H9 (cell line): ENCODE measurements around the gene TPPP. TPM values are rescaled to one million over a fixed set of nuclear protein-coding genes. Genes with fewer than 3 reads are reported as not detected.

Experiments used
- DNase-seq: peaks from one replicate; pipeline ENCODE4 v3.0.0-alpha.2; 2017
- H2AFZ ChIP-seq: one replicate; pipeline ENCODE4 v1.6.1; 2013; ENCODE audit warnings: mild to moderate bottlenecking, low read length, control low read depth, moderate library complexity
- H2AK5ac ChIP-seq: 2 replicates; pipeline ENCODE4 v1.6.1; 2013; ENCODE audit warnings: low read length, control low read depth, mixed read lengths; ENCODE audit not compliant: insufficient read length
- H2BK120ac ChIP-seq: one replicate; pipeline ENCODE4 v1.6.1; 2013; ENCODE audit warnings: low read depth, mild to moderate bottlenecking, low read length, control low read depth, inconsistent platforms; ENCODE audit not compliant: poor library complexity, severe bottlenecking
- H2BK12ac ChIP-seq: 2 replicates; pipeline ENCODE4 v1.6.1; 2013; ENCODE audit warnings: low read length, control low read depth, mixed read lengths, low read depth; ENCODE audit not compliant: insufficient read length
- H2BK15ac ChIP-seq: 2 replicates; pipeline ENCODE4 v1.6.1; 2013; ENCODE audit warnings: low read depth, low read length, control low read depth
- H2BK20ac ChIP-seq: one replicate; pipeline ENCODE4 v1.6.1; 2013; ENCODE audit warnings: low read depth, mild to moderate bottlenecking, low read length, control low read depth, inconsistent platforms; ENCODE audit not compliant: poor library complexity, severe bottlenecking
- H2BK5ac ChIP-seq: 2 replicates; pipeline ENCODE4 v1.6.1; 2013; ENCODE audit warnings: low read length, control low read depth, mixed read lengths; ENCODE audit not compliant: insufficient read length
- H3K14ac ChIP-seq: 2 replicates; pipeline ENCODE4 v1.6.1; 2013; ENCODE audit warnings: low read length, control low read depth; ENCODE audit not compliant: insufficient read depth
- H3K18ac ChIP-seq: 2 replicates; pipeline ENCODE4 v1.6.1; 2013; ENCODE audit warnings: low read depth, mild to moderate bottlenecking, mixed read lengths, low read length, control low read depth; ENCODE audit not compliant: insufficient read length
- H3K23ac ChIP-seq: 2 replicates; pipeline ENCODE4 v1.6.1; 2013; ENCODE audit warnings: low read length, control low read depth, mixed read lengths, low read depth; ENCODE audit not compliant: insufficient read length
- H3K23me2 ChIP-seq: 2 replicates; pipeline ENCODE4 v1.6.1; 2013; ENCODE audit warnings: low read depth, mild to moderate bottlenecking, mixed read lengths, low read length, control low read depth; ENCODE audit not compliant: insufficient read length, poor library complexity, severe bottlenecking
- H3K27ac ChIP-seq: 2 replicates; pipeline ENCODE4 v1.5.1; 2013; ENCODE audit warnings: low read length, control low read depth, mixed read lengths, low read depth; ENCODE audit not compliant: insufficient read length
- H3K27me3 ChIP-seq: 2 replicates; pipeline ENCODE4 v1.6.1; 2013; ENCODE audit warnings: low read length, control low read depth, inconsistent platforms; ENCODE audit not compliant: insufficient read depth
- H3K4ac ChIP-seq: 2 replicates; pipeline ENCODE4 v1.6.1; 2013; ENCODE audit warnings: low read depth, mild to moderate bottlenecking, control low read depth, inconsistent platforms, low read length, moderate library complexity
- H3K4me1 ChIP-seq: 2 replicates; pipeline ENCODE4 v1.6.1; 2013; ENCODE audit warnings: low read length, control low read depth, inconsistent platforms; ENCODE audit not compliant: insufficient read depth
- H3K4me2 ChIP-seq: 2 replicates; pipeline ENCODE4 v1.6.1; 2013; ENCODE audit warnings: low read length, control low read depth, mixed read lengths; ENCODE audit not compliant: insufficient read length, insufficient read depth
- H3K56ac ChIP-seq: 2 replicates; pipeline ENCODE4 v1.6.1; 2013; ENCODE audit warnings: low read depth, mild to moderate bottlenecking, mixed read lengths, low read length, control low read depth; ENCODE audit not compliant: insufficient read length
- H3K79me1 ChIP-seq: 2 replicates; pipeline ENCODE4 v1.6.1; 2013; ENCODE audit warnings: low read depth, mild to moderate bottlenecking, moderate library complexity, low read length, control low read depth, inconsistent platforms; ENCODE audit not compliant: insufficient read depth, poor library complexity, severe bottlenecking
- H3K79me2 ChIP-seq: 2 replicates; pipeline ENCODE4 v1.6.1; 2013; ENCODE audit warnings: low read length, control low read depth, inconsistent platforms; ENCODE audit not compliant: insufficient read depth
- H3K9ac ChIP-seq: 2 replicates; pipeline ENCODE4 v1.6.1; 2013; ENCODE audit warnings: low read length, control low read depth, mixed read lengths; ENCODE audit not compliant: insufficient read length; ENCODE audit errors: extremely low read depth
- H3K9me3 ChIP-seq: one replicate; pipeline ENCODE4 v1.6.1; 2013; ENCODE audit warnings: low read depth, low read length, inconsistent platforms; ENCODE audit not compliant: control insufficient read depth
- H3T11ph ChIP-seq: one replicate; pipeline ENCODE4 v1.6.1; 2013; ENCODE audit warnings: mild to moderate bottlenecking, low read length, control low read depth, inconsistent platforms
- H4K20me1 ChIP-seq: one replicate; pipeline ENCODE4 v1.6.1; 2013; ENCODE audit not compliant: control insufficient read depth, insufficient read length, insufficient read depth
- H4K5ac ChIP-seq: 2 replicates; pipeline ENCODE4 v1.6.1; 2013; ENCODE audit warnings: low read depth, mild to moderate bottlenecking, mixed read lengths, low read length, control low read depth; ENCODE audit not compliant: insufficient read length
- H4K8ac ChIP-seq: replicated peaks from 2 replicates; pipeline ENCODE4 v1.6.1; 2013; ENCODE audit warnings: low read length, control low read depth, mixed read lengths, low read depth; ENCODE audit not compliant: insufficient read length
- H4K91ac ChIP-seq: 2 replicates; pipeline ENCODE4 v1.6.1; 2013; ENCODE audit warnings: low read depth, mild to moderate bottlenecking, moderate library complexity, mixed read lengths, low read length, control low read depth; ENCODE audit not compliant: insufficient read length
- H3K27ac Mint-ChIP-seq, 3 experiments: 2 replicates in 2 of 3; 3 replicates in 1 of 3; pipeline ENCODE4 v1.8.0; 2020 to 2021; ENCODE audit warnings: mixed read lengths in 3 of 3, mild to moderate bottlenecking in 1 of 3, moderate library complexity in 1 of 3
- H3K27me3 Mint-ChIP-seq: 2 replicates; pipeline ENCODE4 v1.8.0; 2021; ENCODE audit warnings: low read depth, mild to moderate bottlenecking, moderate library complexity, mixed read lengths
- H3K36me3 Mint-ChIP-seq, 3 experiments: 2 replicates in 2 of 3; 3 replicates in 1 of 3; pipeline ENCODE4 v1.8.0; 2020 to 2021; ENCODE audit warnings: low read depth in 3 of 3, mixed read lengths in 3 of 3; ENCODE audit not compliant: insufficient read depth in 1 of 3
- H3K4me1 Mint-ChIP-seq, 2 experiments: 2 replicates each; pipeline ENCODE4 v1.8.0; 2020; ENCODE audit warnings: mixed read lengths in 2 of 2
- H3K4me3 Mint-ChIP-seq, 2 experiments: 2 replicates in 1 of 2; 3 replicates in 1 of 2; pipeline ENCODE4 v1.8.0; 2020 to 2021; ENCODE audit warnings: mild to moderate bottlenecking in 2 of 2, mixed read lengths in 2 of 2, moderate library complexity in 1 of 2
- H3K9me3 Mint-ChIP-seq, 2 experiments: 2 replicates in 1 of 2; 3 replicates in 1 of 2; pipeline ENCODE4 v1.8.0; 2020; ENCODE audit warnings: mild to moderate bottlenecking in 2 of 2, mixed read lengths in 2 of 2, moderate library complexity in 1 of 2
- WGBS: extraction: QIAGEN DNeasy Blood & Tissue Kit; methylation state at CpG from one replicate; pipeline ENCODE4 v1.1.7; 2013; ENCODE audit warnings: missing lambda C conversion rate, low lambda C conversion rate, mixed read lengths; ENCODE audit not compliant: insufficient read length; ENCODE audit errors: extremely low coverage; 5-methylcytosine and 5-hydroxymethylcytosine counted together
- total RNA-seq: library from RNA; stranded (reverse); gene quantifications from 2 replicates; pipeline ENCODE4 v1.2.1, GENCODE V29; 2021
- TF ChIP-seq, protein P1 (sequence below): fragments of 200-600 bp; sonication (generic); conservative IDR thresholded peaks from 3 replicates; pipeline ENCODE4 v1.8.0; 2021; ENCODE audit warnings: antibody characterized with exemption, mild to moderate bottlenecking

Gene TPPP
- total RNA-seq, 1 experiment from 2014 or later = 0.44 TPM

- peaks cover 5 to 9% of the 10 kb centered on the region in 2 experiments for H3K4me1 Mint-ChIP-seq
- TF ChIP-seq, protein P1, sequence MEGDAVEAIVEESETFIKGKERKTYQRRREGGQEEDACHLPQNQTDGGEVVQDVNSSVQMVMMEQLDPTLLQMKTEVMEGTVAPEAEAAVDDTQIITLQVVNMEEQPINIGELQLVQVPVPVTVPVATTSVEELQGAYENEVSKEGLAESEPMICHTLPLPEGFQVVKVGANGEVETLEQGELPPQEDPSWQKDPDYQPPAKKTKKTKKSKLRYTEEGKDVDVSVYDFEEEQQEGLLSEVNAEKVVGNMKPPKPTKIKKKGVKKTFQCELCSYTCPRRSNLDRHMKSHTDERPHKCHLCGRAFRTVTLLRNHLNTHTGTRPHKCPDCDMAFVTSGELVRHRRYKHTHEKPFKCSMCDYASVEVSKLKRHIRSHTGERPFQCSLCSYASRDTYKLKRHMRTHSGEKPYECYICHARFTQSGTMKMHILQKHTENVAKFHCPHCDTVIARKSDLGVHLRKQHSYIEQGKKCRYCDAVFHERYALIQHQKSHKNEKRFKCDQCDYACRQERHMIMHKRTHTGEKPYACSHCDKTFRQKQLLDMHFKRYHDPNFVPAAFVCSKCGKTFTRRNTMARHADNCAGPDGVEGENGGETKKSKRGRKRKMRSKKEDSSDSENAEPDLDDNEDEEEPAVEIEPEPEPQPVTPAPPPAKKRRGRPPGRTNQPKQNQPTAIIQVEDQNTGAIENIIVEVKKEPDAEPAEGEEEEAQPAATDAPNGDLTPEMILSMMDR = no peak
- H4K91ac ChIP-seq = no peak overlapping the region
- H4K8ac ChIP-seq = no peak overlapping the region
- no peak overlapping the region for H3K4me2 ChIP-seq
- H3K27me3 Mint-ChIP-seq = peaks cover 19% of the 10 kb centered on the region
- peaks cover 5 to 15% (median 15%) of the 10 kb centered on the region in 3 experiments; a peak in 6 of 7 replicates for H3K36me3 Mint-ChIP-seq
- no peak overlapping the region for H2BK20ac ChIP-seq
- H3K56ac ChIP-seq = no peak overlapping the region
- H3K9me3 ChIP-seq = no peaks in the 10 kb centered on the region
- no peaks in the 10 kb centered on the region for H3K79me1 ChIP-seq
- no peak overlapping the region for H3K4me3 Mint-ChIP-seq
- H3K23me2 ChIP-seq = no peaks in the 10 kb centered on the region
- no peaks in the 10 kb centered on the region for H3K27me3 ChIP-seq
- H2AFZ ChIP-seq = no peak overlapping the region
- no peak overlapping the region for H2AK5ac ChIP-seq
- H2BK15ac ChIP-seq = no peak overlapping the region
- no peak overlapping the region for H3K27ac Mint-ChIP-seq
- DNase-seq = no peak
- no peaks in the 10 kb centered on the region for H4K20me1 ChIP-seq
- WGBS = no CpG with 5 or more reads among the region's 22 CpGs
- no peaks in the 10 kb centered on the region for H3K9me3 Mint-ChIP-seq
- H3K14ac ChIP-seq = no peak overlapping the region; the same call in 1 of the 2 replicates
- no peak overlapping the region for H3K4ac ChIP-seq
- H3T11ph ChIP-seq = no peak overlapping the region
- no peak overlapping the region for H2BK5ac ChIP-seq
- no peak overlapping the region for H2BK120ac ChIP-seq
- no peak overlapping the region for H3K9ac ChIP-seq
- H3K18ac ChIP-seq = no peak overlapping the region
- no peaks in the 10 kb centered on the region for H3K4me1 ChIP-seq
- H3K23ac ChIP-seq = no peak overlapping the region
- H2BK12ac ChIP-seq = no peak overlapping the region
- H3K79me2 ChIP-seq = no peaks in the 10 kb centered on the region
- H4K5ac ChIP-seq = no peak overlapping the region
- H3K27ac ChIP-seq = no peak overlapping the region
Observed at GRCh38 chr5:669842-670395, 23.2 kb downstream of the TPPP start.
